GM19239 (cell line): Measurements from ENCODE around the gene PROC.

ENCODE experiments used
- DNase-seq: peaks from one replicate; pipeline ENCODE4 v3.0.0; 2011; ENCODE audit warnings: low spot score; ENCODE audit not compliant: insufficient read length
- FAIRE-seq: peaks from 2 replicates; lab custom pipeline; 2011; peaks lifted over from hg19 to GRCh38; lab: Jason Lieb, UNC

PROC gene

GRCh38 chr2:127411653-127412369 lies 6.4 kb upstream of the PROC start:
- DNase-seq (no peak), FAIRE-seq (no peak)

- no peak for FAIRE-seq
Observed at GRCh38 chr2:127413200-127413599, 5.0 kb upstream of the PROC start.

DNA sequence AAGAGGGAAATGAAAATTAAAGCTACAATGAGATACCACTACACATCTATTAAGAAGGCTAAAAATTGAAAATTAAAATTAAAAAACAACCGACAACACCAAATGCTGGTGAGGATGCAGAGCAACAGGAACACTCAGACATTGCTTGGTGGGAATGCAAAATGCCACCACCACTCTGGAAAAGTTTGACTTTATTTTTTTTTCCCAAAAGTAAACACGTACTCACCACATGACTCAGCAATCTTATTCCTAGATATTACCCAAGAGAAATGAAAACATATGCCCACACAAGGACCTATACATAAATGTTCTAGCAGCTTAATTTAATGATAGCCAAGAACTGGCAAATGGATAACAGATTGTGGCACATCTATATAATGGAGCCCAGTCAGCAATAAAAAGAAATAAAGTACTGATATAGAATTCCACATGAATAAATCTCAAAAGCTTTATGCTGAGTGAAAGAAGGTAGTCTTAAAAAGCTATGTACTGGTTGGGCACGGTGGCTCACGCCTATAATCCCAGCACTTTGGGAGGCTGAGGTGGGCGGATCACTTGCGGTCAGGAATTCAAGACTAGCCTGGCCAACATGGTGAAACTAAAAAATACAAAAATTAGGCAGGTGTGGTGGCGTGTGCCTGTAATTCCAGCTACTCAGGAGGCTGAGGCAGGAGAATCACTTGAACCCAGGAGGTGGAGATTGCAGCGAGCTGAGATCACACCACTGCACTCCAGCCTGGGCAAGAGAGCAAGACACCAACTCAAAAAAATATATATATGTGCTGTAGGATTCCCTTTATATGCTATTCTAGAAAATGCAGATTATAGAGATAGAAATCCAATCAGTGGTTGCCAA lies 4.2 kb upstream of the PROC start:
- FAIRE-seq (no peak), DNase-seq (no peak)

More at GRCh38 chr2:127413200-127413599, 5.0 kb upstream of the PROC start:
- DNase-seq = no peak

DNA sequence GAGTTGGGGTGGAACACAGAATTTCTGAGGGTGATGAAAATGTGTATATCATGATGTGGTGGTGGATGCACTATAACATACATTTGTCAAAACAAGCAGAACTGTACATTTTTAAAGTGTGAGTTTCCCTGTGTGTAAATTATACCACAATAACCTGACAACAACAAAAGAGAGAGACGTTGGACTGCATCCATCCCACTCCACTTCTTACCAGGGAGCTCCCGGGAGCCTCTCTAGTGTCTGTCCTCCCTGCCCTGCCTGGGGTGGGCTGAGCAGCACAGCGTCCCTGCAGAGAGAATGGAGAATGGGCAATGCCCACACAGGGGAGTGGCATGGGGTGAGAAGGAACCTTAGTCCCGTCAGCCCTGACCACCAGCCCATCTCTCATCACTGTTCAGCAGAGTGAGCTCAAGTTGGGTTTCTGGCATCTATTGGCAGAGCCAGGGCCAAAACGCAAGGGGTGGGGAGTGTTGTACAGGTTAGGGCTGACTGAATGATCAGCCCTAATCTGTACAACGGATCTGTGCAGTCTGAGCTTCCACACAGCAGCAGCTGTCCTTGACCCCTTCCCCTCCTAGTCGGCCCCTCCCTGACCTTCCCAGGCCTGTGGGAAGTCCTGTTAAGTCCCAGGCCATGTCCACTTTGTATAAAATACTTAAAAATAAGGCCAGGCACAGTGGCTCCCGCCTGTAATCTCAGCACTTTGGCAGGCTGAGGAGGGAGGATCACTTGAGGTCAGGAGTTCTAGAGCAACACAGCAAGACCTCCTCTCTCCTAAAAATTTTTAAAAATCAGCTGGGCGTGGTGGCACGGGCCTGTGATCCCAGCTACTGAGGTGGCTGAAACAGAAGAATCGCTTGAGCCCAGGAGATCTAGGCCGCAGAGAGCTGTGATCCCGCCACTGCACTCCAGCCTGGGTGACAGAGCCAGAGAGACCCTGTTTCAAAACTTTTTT lies 3.3 kb upstream of the PROC start:
- FAIRE-seq (no peak), DNase-seq (no peak)

GRCh38 chr2:127415593-127416505 lies 2.4 kb upstream of the PROC start:
- peak; percentile 70 for DNase-seq
- FAIRE-seq = no peak

- DNase-seq (no peak), FAIRE-seq (no peak)
Observed at GRCh38 chr2:127416506-127417001, 1.7 kb upstream of the PROC start.

- no peak for FAIRE-seq
- DNase-seq = no peak
Observed at GRCh38 chr2:127417406-127417805, 821 bp upstream of the PROC start.

DNA sequence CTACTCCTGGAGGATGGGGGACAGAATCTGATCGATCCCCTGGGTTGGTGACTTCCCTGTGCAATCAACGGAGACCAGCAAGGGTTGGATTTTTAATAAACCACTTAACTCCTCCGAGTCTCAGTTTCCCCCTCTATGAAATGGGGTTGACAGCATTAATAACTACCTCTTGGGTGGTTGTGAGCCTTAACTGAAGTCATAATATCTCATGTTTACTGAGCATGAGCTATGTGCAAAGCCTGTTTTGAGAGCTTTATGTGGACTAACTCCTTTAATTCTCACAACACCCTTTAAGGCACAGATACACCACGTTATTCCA lies 844 bp downstream of the PROC start:
- no peak for FAIRE-seq
- DNase-seq = no peak

DNA sequence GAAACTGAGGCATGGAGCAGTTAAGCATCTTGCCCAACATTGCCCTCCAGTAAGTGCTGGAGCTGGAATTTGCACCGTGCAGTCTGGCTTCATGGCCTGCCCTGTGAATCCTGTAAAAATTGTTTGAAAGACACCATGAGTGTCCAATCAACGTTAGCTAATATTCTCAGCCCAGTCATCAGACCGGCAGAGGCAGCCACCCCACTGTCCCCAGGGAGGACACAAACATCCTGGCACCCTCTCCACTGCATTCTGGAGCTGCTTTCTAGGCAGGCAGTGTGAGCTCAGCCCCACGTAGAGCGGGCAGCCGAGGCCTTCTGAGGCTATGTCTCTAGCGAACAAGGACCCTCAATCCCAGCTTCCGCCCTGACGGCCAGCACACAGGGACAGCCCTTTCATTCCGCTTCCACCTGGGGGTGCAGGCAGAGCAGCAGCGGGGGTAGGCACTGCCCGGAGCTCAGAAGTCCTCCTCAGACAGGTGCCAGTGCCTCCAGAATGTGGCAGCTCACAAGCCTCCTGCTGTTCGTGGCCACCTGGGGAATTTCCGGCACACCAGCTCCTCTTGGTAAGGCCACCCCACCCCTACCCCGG lies 1.3 kb downstream of the PROC start:
- DNase-seq = no peak
- FAIRE-seq = no peak

DNA sequence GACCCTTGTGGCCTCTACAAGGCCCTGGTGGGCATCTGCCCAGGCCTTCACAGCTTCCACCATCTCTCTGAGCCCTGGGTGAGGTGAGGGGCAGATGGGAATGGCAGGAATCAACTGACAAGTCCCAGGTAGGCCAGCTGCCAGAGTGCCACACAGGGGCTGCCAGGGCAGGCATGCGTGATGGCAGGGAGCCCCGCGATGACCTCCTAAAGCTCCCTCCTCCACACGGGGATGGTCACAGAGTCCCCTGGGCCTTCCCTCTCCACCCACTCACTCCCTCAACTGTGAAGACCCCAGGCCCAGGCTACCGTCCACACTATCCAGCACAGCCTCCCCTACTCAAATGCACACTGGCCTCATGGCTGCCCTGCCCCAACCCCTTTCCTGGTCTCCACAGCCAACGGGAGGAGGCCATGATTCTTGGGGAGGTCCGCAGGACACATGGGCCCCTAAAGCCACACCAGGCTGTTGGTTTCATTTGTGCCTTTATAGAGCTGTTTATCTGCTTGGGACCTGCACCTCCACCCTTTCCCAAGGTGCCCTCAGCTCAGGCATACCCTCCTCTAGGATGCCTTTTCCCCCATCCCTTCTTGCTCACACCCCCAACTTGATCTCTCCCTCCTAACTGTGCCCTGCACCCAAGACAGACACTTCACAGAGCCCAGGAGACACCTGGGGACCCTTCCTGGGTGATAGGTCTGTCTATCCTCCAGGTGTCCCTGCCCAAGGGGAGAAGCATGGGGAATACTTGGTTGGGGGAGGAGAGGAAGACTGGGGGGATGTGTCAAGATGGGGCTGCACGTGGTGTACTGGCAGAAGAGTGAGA lies 2.0 kb downstream of the PROC start:
- DNase-seq = no peak
- no peak for FAIRE-seq

GRCh38 chr2:127421116-127421800 lies 3.0 kb downstream of the PROC start:
- no peak for DNase-seq
- FAIRE-seq = no peak

GRCh38 chr2:127421871-127422558 lies 3.8 kb downstream of the PROC start:
- no peak for FAIRE-seq

GRCh38 chr2:127422559-127423477 lies 4.6 kb downstream of the PROC start:
- DNase-seq = no peak
- FAIRE-seq = no peak

More at GRCh38 chr2:127421871-127422558, 3.8 kb downstream of the PROC start:
- no peak for DNase-seq

DNA sequence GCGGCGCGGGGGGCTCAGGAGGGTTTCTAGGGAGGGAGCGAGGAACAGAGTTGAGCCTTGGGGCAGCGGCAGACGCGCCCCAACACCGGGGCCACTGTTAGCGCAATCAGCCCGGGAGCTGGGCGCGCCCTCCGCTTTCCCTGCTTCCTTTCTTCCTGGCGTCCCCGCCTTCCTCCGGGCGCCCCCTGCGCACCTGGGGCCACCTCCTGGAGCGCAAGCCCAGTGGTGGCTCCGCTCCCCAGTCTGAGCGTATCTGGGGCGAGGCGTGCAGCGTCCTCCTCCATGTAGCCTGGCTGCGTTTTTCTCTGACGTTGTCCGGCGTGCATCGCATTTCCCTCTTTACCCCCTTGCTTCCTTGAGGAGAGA lies 5.2 kb downstream of the PROC start:
- no peak for FAIRE-seq
- no peak for DNase-seq

DNA sequence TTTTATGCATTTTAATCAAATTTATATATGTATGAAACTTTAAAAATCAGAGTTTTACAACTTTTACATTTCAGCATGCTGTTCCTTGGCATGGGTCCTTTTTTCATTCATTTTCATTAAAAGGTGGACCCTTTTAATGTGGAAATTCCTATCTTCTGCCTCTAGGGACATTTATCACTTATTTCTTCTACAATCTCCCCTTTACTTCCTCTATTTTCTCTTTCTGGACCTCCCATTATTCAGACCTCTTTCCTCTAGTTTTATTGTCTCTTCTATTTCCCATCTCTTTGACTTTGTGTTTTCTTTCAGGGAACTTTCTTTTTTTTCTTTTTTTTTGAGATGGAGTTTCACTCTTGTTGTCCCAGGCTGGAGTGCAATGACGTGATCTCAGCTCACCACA lies 5.7 kb downstream of the PROC start:
- no peak for FAIRE-seq

More for the DNA sequence above, 5.7 kb downstream of the PROC start:
- no peak for DNase-seq
